Mononuclear cell (primary cell): Measurements from ENCODE around the gene ASCL4. TPM values are rescaled to one million over a fixed set of nuclear protein-coding genes. Genes with fewer than 3 reads are reported as not detected.

Source experiments
- H3K27me3 ChIP-seq: 2 replicates; pipeline ENCODE4 v1.6.0; 2011; ENCODE audit warnings: low read length, control low read depth; ENCODE audit not compliant: insufficient read depth
- H3K4me1 ChIP-seq: 2 replicates; pipeline ENCODE4 v1.5.1; 2011; ENCODE audit warnings: mild to moderate bottlenecking, low read length, control low read depth; ENCODE audit not compliant: insufficient read depth
- H3K4me3 ChIP-seq: 2 replicates; pipeline ENCODE4 v1.5.1; 2011; ENCODE audit warnings: mild to moderate bottlenecking, low read length, moderate library complexity
- H3K9me3 ChIP-seq: 2 replicates; pipeline ENCODE4 v1.5.1; 2011; ENCODE audit warnings: low read depth, mild to moderate bottlenecking, control low read depth, low read length
- total RNA-seq: library from RNA; depleted of rRNA; stranded (reverse); fragments of >200 nt; gene quantifications from one replicate; pipeline ENCODE4 v1.2.3, GENCODE V29; 2012

Gene ASCL4
- total RNA-seq, 1 donor = not detected

GRCh38 chr12:107762874-107763273 is 11.6 kb upstream of the ASCL4 start:
- H3K27me3 ChIP-seq = no peaks in the 10 kb centered on the region
- peaks cover 25% of the 10 kb centered on the region for H3K4me1 ChIP-seq
- H3K4me3 ChIP-seq = no peak overlapping the region
- no peaks in the 10 kb centered on the region for H3K9me3 ChIP-seq

- Histone ChIP-seq H3K4me3 (no peak overlapping the region), H3K9me3 (no peaks in the 10 kb centered on the region), H3K4me1 (peaks cover 16% of the 10 kb centered on the region), H3K27me3 (no peaks in the 10 kb centered on the region)
These were observed 9.9 kb upstream of the ASCL4 start for GRCh38 chr12:107764626-107765025.

GRCh38 chr12:107765316-107765715 is 9.2 kb upstream of the ASCL4 start:
- Histone ChIP-seq H3K4me1 (peaks cover 9% of the 10 kb centered on the region), H3K9me3 (no peaks in the 10 kb centered on the region), H3K4me3 (no peak overlapping the region), H3K27me3 (no peaks in the 10 kb centered on the region)

GRCh38 chr12:107767466-107767865 is 7.0 kb upstream of the ASCL4 start:
- Histone ChIP-seq H3K27me3 (peaks cover 1% of the 10 kb centered on the region), H3K4me3 (no peak overlapping the region), H3K9me3 (no peaks in the 10 kb centered on the region), H3K4me1 (no peaks in the 10 kb centered on the region)

DNA sequence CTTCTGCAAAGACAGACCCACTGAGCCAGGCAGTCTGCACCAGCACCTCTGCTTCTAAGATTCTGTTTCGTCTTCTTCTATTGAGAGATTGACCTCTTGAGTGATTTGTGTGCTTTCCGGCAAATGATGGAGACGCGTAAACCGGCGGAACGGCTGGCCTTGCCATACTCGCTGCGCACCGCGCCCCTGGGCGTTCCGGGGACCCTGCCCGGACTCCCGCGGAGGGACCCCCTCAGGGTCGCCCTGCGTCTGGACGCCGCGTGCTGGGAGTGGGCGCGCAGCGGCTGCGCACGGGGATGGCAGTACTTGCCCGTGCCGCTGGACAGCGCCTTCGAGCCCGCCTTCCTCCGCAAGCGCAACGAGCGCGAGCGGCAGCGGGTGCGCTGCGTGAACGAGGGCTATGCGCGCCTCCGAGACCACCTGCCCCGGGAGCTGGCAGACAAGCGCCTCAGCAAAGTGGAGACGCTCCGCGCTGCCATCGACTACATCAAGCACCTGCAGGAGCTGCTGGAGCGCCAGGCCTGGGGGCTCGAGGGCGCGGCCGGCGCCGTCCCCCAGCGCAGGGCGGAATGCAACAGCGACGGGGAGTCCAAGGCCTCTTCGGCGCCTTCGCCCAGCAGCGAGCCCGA is 703 bp downstream of the ASCL4 start:
- Histone ChIP-seq H3K4me3 (no peak overlapping the region), H3K4me1 (peaks cover 38% of the 10 kb centered on the region), H3K9me3 (no peaks in the 10 kb centered on the region), H3K27me3 (peaks cover 51% of the 10 kb centered on the region)

DNA sequence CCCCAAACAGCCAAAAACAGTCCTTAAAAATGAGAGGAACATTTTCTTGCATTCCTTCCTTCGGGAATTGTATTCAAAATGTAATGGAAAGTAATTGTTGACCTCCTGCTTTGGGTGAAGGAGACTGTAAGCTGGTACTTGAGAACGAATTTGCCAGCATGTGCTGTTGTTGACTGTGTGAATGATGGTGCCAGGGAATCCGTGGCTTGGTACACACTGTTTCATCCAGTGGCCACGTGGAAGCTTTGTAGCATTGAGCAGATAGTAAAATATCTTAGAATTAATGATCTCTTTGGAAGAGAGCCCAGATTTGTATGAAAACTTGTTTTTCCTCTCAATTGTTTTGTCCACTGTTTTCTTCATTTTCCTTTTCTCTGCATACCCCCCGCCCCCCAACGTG is 1.7 kb downstream of the ASCL4 start:
- no peak overlapping the region for H3K4me3 ChIP-seq
- peaks cover 43% of the 10 kb centered on the region for H3K4me1 ChIP-seq
- H3K27me3 ChIP-seq = peaks cover 51% of the 10 kb centered on the region
- no peaks in the 10 kb centered on the region for H3K9me3 ChIP-seq

DNA sequence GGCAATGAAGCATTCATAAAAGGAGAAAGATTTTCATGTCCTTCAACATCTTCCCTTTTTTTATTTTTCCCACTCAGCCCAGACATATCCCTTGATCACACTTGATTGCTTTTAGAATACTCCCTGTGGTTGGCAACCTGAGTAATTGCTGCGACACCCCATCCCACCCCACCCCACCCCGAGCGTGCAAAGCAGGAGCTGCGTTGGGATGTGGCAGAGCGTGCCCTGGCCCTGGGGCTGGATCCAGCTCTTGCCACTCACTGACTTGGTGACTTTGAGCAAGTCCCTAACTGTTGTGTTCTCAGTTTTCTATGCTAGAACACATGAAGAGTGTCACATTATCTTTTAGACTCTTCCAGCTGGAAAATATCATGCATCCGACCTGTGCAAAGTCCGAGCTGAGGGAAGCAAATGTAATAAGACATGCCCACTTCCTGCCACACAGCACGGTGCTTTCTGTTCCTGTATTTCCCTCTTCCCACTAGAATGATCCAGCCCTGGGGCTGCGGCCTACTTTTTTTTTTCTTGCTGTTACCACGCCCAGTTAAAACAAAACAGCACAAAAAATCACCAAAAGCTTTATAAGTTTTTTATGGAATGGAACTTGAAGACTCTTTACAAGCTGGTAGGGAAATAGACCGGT is 4.0 kb downstream of the ASCL4 start:
- Histone ChIP-seq H3K9me3 (no peaks in the 10 kb centered on the region), H3K27me3 (peaks cover 41% of the 10 kb centered on the region), H3K4me3 (no peak overlapping the region), H3K4me1 (peaks cover 53% of the 10 kb centered on the region)

GRCh38 chr12:107779077-107779831 is 4.8 kb downstream of the ASCL4 start:
- peaks cover 61% of the 10 kb centered on the region for H3K4me1 ChIP-seq
- H3K27me3 ChIP-seq = peaks cover 34% of the 10 kb centered on the region
- no peaks in the 10 kb centered on the region for H3K9me3 ChIP-seq
- no peak overlapping the region for H3K4me3 ChIP-seq

GRCh38 chr12:107780298-107780697 is 5.8 kb downstream of the ASCL4 start:
- Histone ChIP-seq H3K27me3 (peaks cover 23% of the 10 kb centered on the region), H3K4me1 (peaks cover 55% of the 10 kb centered on the region), H3K4me3 (no peak overlapping the region), H3K9me3 (no peaks in the 10 kb centered on the region)

- peaks cover 51% of the 10 kb centered on the region for H3K4me1 ChIP-seq
- H3K4me3 ChIP-seq = no peak overlapping the region
These were observed 7.6 kb downstream of the ASCL4 start for GRCh38 chr12:107782067-107782466.

DNA sequence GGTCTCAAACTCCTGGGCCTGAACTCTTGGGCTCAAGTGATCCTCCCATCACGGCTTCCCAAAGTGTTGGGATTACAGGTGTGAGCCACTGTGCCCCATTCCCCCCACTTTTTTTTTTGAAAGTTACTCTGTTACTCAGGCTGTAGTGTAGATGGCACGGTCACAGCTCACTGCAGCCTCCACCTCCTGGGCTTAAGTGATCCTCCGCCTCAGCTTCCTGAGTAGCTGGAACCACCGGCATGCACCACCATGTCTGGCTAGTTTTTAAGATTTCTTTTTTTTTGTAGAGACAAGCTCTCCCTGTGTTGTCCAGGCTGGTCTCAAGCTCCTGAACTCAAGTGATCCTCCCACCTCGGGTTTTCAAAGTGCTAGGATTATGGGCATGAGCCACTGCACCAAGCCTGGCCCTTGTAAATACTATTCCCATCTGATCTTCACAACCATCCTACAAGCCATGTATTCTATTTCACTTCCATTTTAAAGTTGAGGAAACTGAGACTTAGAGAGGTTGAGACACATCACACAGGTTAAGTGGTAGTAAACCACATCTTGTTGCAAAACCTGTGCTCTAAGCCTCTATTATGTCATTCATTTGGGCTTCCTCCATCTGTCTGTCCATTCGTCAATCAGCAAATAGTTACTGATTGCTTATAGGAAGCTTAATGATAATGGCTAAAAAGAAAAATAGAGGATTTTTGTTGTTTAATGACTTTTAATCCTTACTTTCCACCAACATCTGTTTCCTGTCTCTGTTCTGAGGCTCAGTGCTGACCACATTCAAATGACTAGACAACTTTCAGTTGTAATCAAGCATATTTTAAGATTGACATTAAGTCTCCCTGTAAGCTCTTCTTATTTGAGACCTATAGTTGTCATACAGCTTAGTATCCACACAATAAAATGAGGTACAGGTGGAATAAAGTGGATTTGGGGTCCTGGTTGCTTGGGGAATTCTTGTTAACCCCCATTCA is 9.2 kb downstream of the ASCL4 start:
- peaks cover 38% of the 10 kb centered on the region for H3K4me1 ChIP-seq
- H3K4me3 ChIP-seq = no peak overlapping the region
- no peaks in the 10 kb centered on the region for H3K27me3 ChIP-seq
- no peaks in the 10 kb centered on the region for H3K9me3 ChIP-seq

More at GRCh38 chr12:107782067-107782466, 7.6 kb downstream of the ASCL4 start:
- no peaks in the 10 kb centered on the region for H3K9me3 ChIP-seq
- peaks cover 6% of the 10 kb centered on the region for H3K27me3 ChIP-seq

GRCh38 chr12:107788281-107788680 is 13.8 kb downstream of the ASCL4 start:
- Histone ChIP-seq H3K4me1 (peaks cover 10% of the 10 kb centered on the region), H3K9me3 (no peaks in the 10 kb centered on the region), H3K27me3 (no peaks in the 10 kb centered on the region), H3K4me3 (no peak overlapping the region)

- no peak overlapping the region for H3K4me3 ChIP-seq
- peaks cover 4% of the 10 kb centered on the region for H3K4me1 ChIP-seq
- H3K9me3 ChIP-seq = no peaks in the 10 kb centered on the region
- H3K27me3 ChIP-seq = no peaks in the 10 kb centered on the region
These were observed 14.4 kb downstream of the ASCL4 start for GRCh38 chr12:107788690-107789458.

DNA sequence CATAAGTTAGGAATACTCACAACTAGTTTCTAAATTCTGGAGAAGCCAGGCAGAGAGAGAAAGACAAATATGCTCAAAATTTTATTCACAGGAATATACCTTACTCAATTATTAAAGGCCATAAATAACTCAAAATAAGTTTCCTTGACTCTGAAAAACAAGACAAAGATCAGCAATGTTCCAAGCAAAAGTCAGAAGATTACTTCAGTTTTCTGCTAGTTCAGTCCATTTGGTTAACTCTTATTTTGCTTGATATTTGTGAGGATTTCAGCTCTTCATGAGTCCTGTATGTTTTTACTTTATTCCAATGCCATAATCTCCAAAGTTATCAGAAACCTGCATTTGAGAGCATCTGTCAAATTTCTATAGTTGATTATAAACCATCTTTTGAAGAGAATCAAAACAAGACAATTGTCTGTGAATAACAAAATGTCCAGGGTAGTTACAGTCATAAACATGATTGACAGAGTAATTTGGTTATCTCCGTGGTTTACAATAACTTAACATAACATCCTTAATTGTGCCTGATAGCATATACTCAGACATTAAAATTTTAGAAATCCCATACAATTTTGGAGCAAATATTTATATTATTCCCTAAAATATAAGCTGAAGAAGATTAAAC is 17.1 kb downstream of the ASCL4 start:
- Histone ChIP-seq H3K9me3 (no peaks in the 10 kb centered on the region), H3K4me3 (no peak overlapping the region), H3K27me3 (peaks cover 6% of the 10 kb centered on the region), H3K4me1 (no peaks in the 10 kb centered on the region)
